HepG2 (cell line): Measurements from ENCODE around the gene MT1A. TPM values are rescaled to one million over a fixed set of nuclear protein-coding genes. Genes with fewer than 3 reads are reported as not detected.

Experiments
- ARNTL ChIP-seq: sonication (generic); formaldehyde crosslinking; IDR thresholded peaks from 2 replicates; pipeline ENCODE4 v1.4.0; 2020; ENCODE audit warnings: mild to moderate bottlenecking, missing genetic modification reagents
- RORA ChIP-seq: sonication (generic); formaldehyde crosslinking; IDR thresholded peaks from 2 replicates; pipeline ENCODE4 v1.5.0; 2020; ENCODE audit warnings: mild to moderate bottlenecking, missing genetic modification reagents, moderate library complexity
- THAP9 ChIP-seq: sonication (generic); formaldehyde crosslinking; IDR thresholded peaks from 2 replicates; pipeline ENCODE4; 2020; ENCODE audit warnings: missing genetic modification reagents, mild to moderate bottlenecking, borderline replicate concordance
- TP53 ChIP-seq: sonication (generic); formaldehyde crosslinking; conservative IDR thresholded peaks from 2 replicates; pipeline ENCODE4 v1.4.0; 2020; ENCODE audit warnings: missing genetic modification reagents
- ZNF746 ChIP-seq: sonication (generic); formaldehyde crosslinking; IDR thresholded peaks from 2 replicates; pipeline ENCODE4 v1.8.0; 2022; ENCODE audit warnings: mild to moderate bottlenecking, missing genetic modification reagents
- polyA plus RNA-seq, 8 experiments: library from polyadenylated mRNA; depleted of rRNA in 3 of 8; stranded (reverse) in 7 of 8; unstranded in 1 of 8; fragments of >200 nt; fragmentation: Illumina TruSeq in 4 of 8; extraction: Trizol in 4 of 8; gene quantifications; 2 replicates each; pipeline versions ENCODE4 v1.2.1 to v1.2.3, GENCODE V29; 2011 to 2016; ENCODE audit warnings: low read depth in 4 of 8, missing spikeins in 1 of 8, mixed read lengths in 1 of 8; ENCODE audit not compliant: insufficient read depth in 1 of 8
- total RNA-seq, 5 experiments: library from RNA; depleted of rRNA; stranded (reverse); fragments of >200 nt; fragmentation: Illumina TruSeq; extraction: Trizol; gene quantifications; 2 replicates each; pipeline ENCODE4 v1.2.3, GENCODE V29; 2016; ENCODE audit warnings: low read depth in 1 of 5
- TF ChIP-seq, protein P1 (sequence below): sonication (generic); formaldehyde crosslinking; IDR thresholded peaks from 2 replicates; pipeline ENCODE4 v1.4.0; 2020; ENCODE audit warnings: missing genetic modification reagents

MT1A gene
- total and polyA plus RNA-seq, 2 of the 13 experiments (the other 11 are each of a cell fraction or from before 2014, with no cell fraction given), result 8.3 to 10.4 TPM

- TF ChIP-seq, protein P1, sequence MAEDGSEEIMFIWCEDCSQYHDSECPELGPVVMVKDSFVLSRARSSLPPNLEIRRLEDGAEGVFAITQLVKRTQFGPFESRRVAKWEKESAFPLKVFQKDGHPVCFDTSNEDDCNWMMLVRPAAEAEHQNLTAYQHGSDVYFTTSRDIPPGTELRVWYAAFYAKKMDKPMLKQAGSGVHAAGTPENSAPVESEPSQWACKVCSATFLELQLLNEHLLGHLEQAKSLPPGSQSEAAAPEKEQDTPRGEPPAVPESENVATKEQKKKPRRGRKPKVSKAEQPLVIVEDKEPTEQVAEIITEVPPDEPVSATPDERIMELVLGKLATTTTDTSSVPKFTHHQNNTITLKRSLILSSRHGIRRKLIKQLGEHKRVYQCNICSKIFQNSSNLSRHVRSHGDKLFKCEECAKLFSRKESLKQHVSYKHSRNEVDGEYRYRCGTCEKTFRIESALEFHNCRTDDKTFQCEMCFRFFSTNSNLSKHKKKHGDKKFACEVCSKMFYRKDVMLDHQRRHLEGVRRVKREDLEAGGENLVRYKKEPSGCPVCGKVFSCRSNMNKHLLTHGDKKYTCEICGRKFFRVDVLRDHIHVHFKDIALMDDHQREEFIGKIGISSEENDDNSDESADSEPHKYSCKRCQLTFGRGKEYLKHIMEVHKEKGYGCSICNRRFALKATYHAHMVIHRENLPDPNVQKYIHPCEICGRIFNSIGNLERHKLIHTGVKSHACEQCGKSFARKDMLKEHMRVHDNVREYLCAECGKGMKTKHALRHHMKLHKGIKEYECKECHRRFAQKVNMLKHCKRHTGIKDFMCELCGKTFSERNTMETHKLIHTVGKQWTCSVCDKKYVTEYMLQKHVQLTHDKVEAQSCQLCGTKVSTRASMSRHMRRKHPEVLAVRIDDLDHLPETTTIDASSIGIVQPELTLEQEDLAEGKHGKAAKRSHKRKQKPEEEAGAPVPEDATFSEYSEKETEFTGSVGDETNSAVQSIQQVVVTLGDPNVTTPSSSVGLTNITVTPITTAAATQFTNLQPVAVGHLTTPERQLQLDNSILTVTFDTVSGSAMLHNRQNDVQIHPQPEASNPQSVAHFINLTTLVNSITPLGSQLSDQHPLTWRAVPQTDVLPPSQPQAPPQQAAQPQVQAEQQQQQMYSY (CRISPR knock-in tag), result no peak
- no peak for TF ChIP-seq TP53 (CRISPR knock-in tag)
- no peak for TF ChIP-seq RORA (CRISPR knock-in tag)
- no peak for TF ChIP-seq ZNF746 (CRISPR knock-in tag)
- no peak for TF ChIP-seq THAP9 (CRISPR knock-in tag)
- TF ChIP-seq ARNTL (CRISPR knock-in tag), result no peak
Observed at GRCh38 chr16:56675685-56676210, 37.3 kb downstream of the MT1A start (continued).
